Neural cell (in vitro differentiated cells): ENCODE results near the gene ZBTB7C.

Experiments used
- CTCF ChIP-seq: fragments of 450-650 bp; IDR thresholded peaks from 2 replicates; pipeline ENCODE4 v1.5.1; 2014; ENCODE audit warnings: antibody characterized with exemption, mild to moderate bottlenecking, moderate library complexity; ENCODE audit not compliant: poor library complexity, severe bottlenecking
- EP300 ChIP-seq: fragments of 450-650 bp; conservative IDR thresholded peaks from 2 replicates; pipeline ENCODE4 v1.6.1; 2014; ENCODE audit warnings: antibody characterized with exemption, mild to moderate bottlenecking, moderate library complexity; ENCODE audit not compliant: poor library complexity, severe bottlenecking
- EZH2 ChIP-seq: fragments of 200-600, 300-800 bp; shearing (Covaris generic), sonication (generic); IDR thresholded peaks from 2 replicates; pipeline ENCODE4 v1.6.1; 2014; ENCODE audit warnings: antibody characterized with exemption, low read length, borderline replicate concordance, mild to moderate bottlenecking; ENCODE audit not compliant: insufficient read depth, poor library complexity, severe bottlenecking
- MXI1 ChIP-seq: fragments of 450-650 bp; conservative IDR thresholded peaks from 2 replicates; pipeline ENCODE4 v1.6.1; 2014; ENCODE audit warnings: antibody characterized with exemption, mild to moderate bottlenecking; ENCODE audit not compliant: poor library complexity, severe bottlenecking
- POLR2AphosphoS5 ChIP-seq: IDR thresholded peaks from 2 replicates; pipeline ENCODE4 v1.6.1; 2012
- RAD21 ChIP-seq: fragments of 450-650 bp; conservative IDR thresholded peaks from 2 replicates; pipeline ENCODE4 v1.6.1; 2014; ENCODE audit warnings: antibody characterized with exemption, mild to moderate bottlenecking, moderate library complexity
- SMC3 ChIP-seq: fragments of 450-650 bp; conservative IDR thresholded peaks from 2 replicates; pipeline ENCODE4 v1.6.1; 2014; ENCODE audit warnings: antibody characterized with exemption, mild to moderate bottlenecking, moderate library complexity; ENCODE audit not compliant: poor library complexity
- TAF1 ChIP-seq: IDR thresholded peaks from 2 replicates; pipeline ENCODE4 v1.6.1; 2012; ENCODE audit warnings: low read depth

- TF ChIP-seq RAD21, result no peak
- TF ChIP-seq MXI1, result no peak
- TF ChIP-seq CTCF, result no peak
- no peak for TF ChIP-seq SMC3
- no peak for TF ChIP-seq POLR2AphosphoS5
- TF ChIP-seq EP300, result no peak
- no peak for TF ChIP-seq TAF1
- no peak for TF ChIP-seq EZH2
These were observed 9.7 kb downstream of the ZBTB7C start for GRCh38 chr18:48399303-48400075.
